ENCODE results near the gene SGK1.

DNA sequence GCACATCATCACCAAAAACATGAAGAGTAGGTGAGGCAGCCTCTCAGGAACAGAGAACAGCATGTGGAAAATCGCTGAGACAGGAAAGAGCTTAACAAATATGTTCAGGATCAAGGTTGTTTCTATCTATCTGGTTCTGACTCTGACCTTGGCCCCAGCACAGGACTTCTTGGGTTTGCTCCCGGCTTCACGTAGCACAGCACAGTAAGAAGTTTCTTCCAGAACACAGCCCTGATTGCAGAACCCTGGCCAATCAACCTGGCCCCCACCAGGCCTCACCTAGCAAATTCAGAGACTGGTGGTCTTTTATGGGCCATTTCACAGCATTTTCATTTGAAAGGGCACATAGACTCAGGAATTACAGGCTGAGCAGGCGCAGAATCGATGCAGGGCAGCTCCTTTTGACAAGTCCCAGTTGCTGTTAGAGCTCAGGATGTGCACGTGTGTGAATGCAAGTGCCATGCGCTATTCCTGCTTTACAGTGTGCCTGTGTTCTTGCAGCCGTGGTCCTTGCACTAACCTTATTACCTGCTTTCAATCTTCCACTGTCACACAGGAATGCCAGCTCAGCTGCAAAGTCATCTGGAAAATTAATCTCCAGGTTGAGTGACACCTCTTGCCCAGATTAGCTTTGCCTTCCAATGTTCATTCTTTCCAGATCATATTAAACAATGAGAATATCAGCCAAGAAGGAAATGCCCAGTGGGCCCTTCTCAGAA is 165.0 kb downstream of the SGK1 start:
- TF ChIP-seq, protein P1, sequence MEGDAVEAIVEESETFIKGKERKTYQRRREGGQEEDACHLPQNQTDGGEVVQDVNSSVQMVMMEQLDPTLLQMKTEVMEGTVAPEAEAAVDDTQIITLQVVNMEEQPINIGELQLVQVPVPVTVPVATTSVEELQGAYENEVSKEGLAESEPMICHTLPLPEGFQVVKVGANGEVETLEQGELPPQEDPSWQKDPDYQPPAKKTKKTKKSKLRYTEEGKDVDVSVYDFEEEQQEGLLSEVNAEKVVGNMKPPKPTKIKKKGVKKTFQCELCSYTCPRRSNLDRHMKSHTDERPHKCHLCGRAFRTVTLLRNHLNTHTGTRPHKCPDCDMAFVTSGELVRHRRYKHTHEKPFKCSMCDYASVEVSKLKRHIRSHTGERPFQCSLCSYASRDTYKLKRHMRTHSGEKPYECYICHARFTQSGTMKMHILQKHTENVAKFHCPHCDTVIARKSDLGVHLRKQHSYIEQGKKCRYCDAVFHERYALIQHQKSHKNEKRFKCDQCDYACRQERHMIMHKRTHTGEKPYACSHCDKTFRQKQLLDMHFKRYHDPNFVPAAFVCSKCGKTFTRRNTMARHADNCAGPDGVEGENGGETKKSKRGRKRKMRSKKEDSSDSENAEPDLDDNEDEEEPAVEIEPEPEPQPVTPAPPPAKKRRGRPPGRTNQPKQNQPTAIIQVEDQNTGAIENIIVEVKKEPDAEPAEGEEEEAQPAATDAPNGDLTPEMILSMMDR (IDR thresholded peaks at IDR 0.05; ENCODE audit: low read depth, low read length), result no peak
- no peak for TF ChIP-seq EZH2phosphoT487 (IDR thresholded peaks at IDR 0.05; ENCODE audit: low read depth)
